Thoracic aorta (tissue), 2 donors: ENCODE results near the gene ARL4A. TPM values are rescaled to one million over a fixed set of nuclear protein-coding genes. Genes with fewer than 3 reads are reported as not detected.
A peak's percentile ranks its signal among the peaks of the same experiment; 100 is the strongest.

ENCODE experiments used
- ATAC-seq: fragments of 150-250 bp; one replicate; pipeline ENCODE4 v1.8.0; 2017; ENCODE audit warnings: low read depth; ENCODE audit not compliant: insufficient number of reproducible peaks, low FRiP score
- DNase-seq: peaks from one replicate; pipeline ENCODE4 v3.0.0-alpha.2; 2020; ENCODE audit warnings: low spot score
- H3K27ac ChIP-seq, 2 donors: fragments of 200-600 bp; sonication (generic); 1 replicate in 1 of 2; 2 replicates in 1 of 2; pipeline ENCODE4 v1.5.1; 2016; ENCODE audit warnings: mild to moderate bottlenecking in 2 of 2, moderate library complexity in 2 of 2
- H3K27me3 ChIP-seq: fragments of 200-600 bp; sonication (generic); replicated peaks from 2 replicates; pipeline ENCODE4 v1.6.0; 2016; ENCODE audit warnings: mild to moderate bottlenecking; ENCODE audit not compliant: insufficient read depth
- H3K36me3 ChIP-seq: fragments of 200-600 bp; sonication (generic); one replicate; pipeline ENCODE4 v1.5.1; 2016
- H3K4me1 ChIP-seq, 2 donors: fragments of 200-600 bp; sonication (generic); 1 replicate in 1 of 2; 2 replicates in 1 of 2; pipeline versions ENCODE4 v1.5.1 to v1.6.0; 2016; ENCODE audit warnings: low read depth in 2 of 2, mild to moderate bottlenecking in 1 of 2; ENCODE audit not compliant: control insufficient read depth in 1 of 2
- H3K4me3 ChIP-seq: fragments of 200-600 bp; sonication (generic); 2 replicates; pipeline ENCODE4 v1.5.1; 2016; ENCODE audit warnings: mild to moderate bottlenecking
- H3K9me3 ChIP-seq: fragments of 200-600 bp; sonication (generic); 2 replicates; pipeline ENCODE4 v1.5.1; 2016
- total RNA-seq, 2 donors: library from RNA; depleted of rRNA; stranded (reverse); fragments of >200 nt; gene quantifications; one replicate each; pipeline versions ENCODE4 v1.1.0 to v1.2.3, GENCODE V29; 2016
- TF ChIP-seq, protein P1 (sequence below): fragments of 200-600 bp; sonication (generic); IDR thresholded peaks from one replicate; pipeline ENCODE4 v1.5.1; 2019; ENCODE audit warnings: antibody characterized with exemption

ARL4A gene
- total RNA-seq, 2 donors from 2014 or later, result 13.1 to 21.0 TPM

DNA sequence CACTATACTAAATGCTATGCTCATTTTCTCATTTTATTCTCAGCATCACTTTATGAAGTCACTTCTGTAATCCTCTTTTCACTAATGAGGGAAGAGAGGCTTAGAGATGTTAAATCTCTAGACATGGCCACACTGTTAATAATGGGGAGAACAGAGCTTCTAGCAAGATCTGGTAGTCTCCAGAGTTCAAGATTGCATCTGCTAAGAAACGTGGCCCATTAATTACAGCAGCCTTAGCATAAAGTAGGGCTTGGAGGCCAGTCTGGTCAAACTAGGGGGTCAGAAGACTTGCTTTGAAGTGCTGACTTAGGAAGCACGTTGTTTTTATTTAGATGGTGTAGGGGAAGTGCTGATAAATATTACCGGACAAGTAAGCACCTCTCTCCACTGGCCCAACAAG is 29.3 kb downstream of the ARL4A start:
- Histone ChIP-seq H3K9me3 (no peaks in the 10 kb centered on the region), H3K4me3 (no peak overlapping the region), H3K27me3 (no peaks in the 10 kb centered on the region), H3K36me3 (no peaks in the 10 kb centered on the region), H3K4me1 (peaks cover 16 to 43% of the 10 kb centered on the region in 2 donors), H3K27ac (no peak overlapping the region)
- DNase-seq (no peak), ATAC-seq (no peak)
- TF ChIP-seq, protein P1, sequence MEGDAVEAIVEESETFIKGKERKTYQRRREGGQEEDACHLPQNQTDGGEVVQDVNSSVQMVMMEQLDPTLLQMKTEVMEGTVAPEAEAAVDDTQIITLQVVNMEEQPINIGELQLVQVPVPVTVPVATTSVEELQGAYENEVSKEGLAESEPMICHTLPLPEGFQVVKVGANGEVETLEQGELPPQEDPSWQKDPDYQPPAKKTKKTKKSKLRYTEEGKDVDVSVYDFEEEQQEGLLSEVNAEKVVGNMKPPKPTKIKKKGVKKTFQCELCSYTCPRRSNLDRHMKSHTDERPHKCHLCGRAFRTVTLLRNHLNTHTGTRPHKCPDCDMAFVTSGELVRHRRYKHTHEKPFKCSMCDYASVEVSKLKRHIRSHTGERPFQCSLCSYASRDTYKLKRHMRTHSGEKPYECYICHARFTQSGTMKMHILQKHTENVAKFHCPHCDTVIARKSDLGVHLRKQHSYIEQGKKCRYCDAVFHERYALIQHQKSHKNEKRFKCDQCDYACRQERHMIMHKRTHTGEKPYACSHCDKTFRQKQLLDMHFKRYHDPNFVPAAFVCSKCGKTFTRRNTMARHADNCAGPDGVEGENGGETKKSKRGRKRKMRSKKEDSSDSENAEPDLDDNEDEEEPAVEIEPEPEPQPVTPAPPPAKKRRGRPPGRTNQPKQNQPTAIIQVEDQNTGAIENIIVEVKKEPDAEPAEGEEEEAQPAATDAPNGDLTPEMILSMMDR, result no peak

DNA sequence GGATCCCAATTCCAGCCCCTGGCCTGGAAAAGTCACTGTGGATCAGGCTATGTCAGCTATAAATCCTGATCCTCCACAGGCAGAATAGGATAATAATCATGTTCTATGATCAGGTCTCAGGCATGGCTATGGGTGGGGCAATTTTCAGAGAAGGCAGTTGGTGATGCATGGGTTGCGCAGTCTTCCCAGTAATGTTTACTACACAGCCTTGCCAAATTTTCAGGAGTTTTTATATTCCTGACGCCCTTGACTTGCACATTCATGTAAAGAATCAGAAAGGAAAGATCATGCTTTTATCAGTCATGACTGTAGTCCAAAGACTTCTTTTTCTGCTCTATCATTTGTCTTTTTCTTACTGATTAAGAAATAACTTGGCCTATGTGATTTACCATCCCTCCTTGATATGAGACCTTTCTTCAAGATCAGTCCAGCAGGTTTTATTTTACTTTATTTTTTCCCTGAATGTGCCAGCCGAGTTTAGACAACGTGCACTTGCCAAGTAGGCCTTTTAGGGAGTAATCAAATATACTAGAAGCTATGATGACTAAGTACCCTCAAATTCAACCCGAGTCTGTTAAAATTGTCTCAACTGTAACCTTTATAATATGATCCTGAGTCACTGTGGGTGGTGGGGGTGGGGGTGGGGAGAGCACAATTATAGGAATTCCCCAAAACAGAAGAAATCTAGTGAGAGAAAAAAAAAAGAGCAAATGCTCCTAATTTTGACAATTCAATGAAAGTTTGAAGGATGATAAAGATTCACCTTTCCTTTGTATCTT is 31.9 kb downstream of the ARL4A start:
- H3K36me3 ChIP-seq, result no peaks in the 10 kb centered on the region
- peak overlapping the region; percentile 37 for H3K4me3 ChIP-seq
- peaks cover 16 to 49% of the 10 kb centered on the region in 2 donors for H3K4me1 ChIP-seq
- H3K9me3 ChIP-seq, result no peaks in the 10 kb centered on the region
- peak overlapping the region; percentile 65 to 69 for H3K27ac ChIP-seq
- no peak for DNase-seq
- TF ChIP-seq, protein P1, result no peak
- no peaks in the 10 kb centered on the region for H3K27me3 ChIP-seq
- peak; percentile 75 for ATAC-seq

DNA sequence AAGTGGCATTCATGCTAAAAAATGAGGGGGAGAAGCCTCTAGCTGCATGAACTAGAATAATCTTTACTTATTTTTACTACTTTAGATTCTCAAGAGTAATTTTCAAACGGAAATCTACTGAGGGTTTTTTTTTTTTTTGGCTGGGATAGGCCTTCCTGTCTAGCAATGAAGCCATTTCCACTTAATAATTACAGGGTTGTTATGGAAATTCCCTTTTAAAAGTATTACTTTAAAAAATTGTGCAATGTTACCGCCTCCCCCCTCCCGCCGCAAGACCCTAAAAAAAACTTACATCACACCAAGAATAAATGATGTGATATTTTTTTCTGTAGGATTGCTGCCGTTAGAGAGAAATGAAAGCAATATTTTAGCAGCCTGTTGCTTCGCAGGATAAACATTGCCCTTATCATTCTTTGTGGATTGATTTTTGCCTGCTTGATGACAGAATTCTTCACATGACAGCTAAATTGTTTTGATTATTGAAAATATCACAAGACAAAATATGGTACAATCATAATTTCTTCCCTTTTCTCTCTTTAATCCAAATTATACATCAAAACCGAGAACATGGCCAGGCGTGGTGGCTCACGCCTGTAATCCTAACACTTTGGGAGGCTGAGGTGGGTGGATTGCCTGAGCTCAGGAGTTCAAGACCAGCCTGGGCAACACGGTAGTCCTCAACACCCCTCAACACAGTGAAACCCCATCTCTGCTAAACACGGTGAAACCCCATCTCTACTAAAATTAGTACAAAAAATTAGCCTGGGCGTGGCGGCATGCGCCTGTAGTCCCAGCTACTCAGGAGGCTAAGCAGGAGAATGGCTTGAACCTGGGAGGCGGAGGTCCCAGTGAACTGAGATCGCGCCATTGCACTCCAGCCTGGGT is 32.8 kb downstream of the ARL4A start:
- H3K36me3 ChIP-seq, result no peaks in the 10 kb centered on the region
- DNase-seq, result no peak
- H3K9me3 ChIP-seq, result no peaks in the 10 kb centered on the region
- TF ChIP-seq, protein P1, result no peak
- H3K4me1 ChIP-seq, result peaks cover 16 to 48% of the 10 kb centered on the region in 2 donors
- H3K27ac ChIP-seq, result peak overlapping the region; percentile 4 to 65
- peak; percentile 41 for ATAC-seq
- no peaks in the 10 kb centered on the region for H3K27me3 ChIP-seq
- H3K4me3 ChIP-seq, result peak overlapping the region; percentile 37

DNA sequence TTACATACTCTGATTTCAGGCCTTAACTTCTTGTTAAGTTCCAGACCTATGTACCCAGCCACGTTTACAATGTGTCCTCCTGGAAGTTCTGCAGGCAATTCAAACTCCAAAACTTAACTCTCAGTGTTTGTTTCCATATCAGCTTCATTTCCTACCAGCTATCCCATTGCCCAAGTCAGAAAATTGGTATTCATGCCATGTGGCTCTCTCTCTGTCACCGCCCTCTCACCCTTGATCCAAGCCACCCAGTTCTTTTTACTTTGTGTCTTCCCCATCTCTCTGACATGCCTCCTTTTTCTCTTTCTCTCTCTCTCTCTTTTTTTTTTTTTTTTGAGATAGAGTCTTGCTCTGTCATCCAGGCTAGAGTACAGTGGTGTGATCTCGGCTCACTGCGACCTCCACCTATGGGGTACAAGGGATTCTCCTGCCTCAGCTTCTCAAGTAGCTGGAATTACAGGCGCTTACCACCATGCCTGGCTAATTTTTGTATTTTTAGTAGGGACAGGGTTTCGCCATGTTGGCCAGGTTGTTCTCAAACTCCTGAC is 33.9 kb downstream of the ARL4A start:
- Histone ChIP-seq H3K9me3 (no peaks in the 10 kb centered on the region), H3K36me3 (no peaks in the 10 kb centered on the region), H3K27me3 (no peaks in the 10 kb centered on the region), H3K27ac (no peak overlapping the region), H3K4me3 (no peak overlapping the region), H3K4me1 (peaks cover 16 to 43% of the 10 kb centered on the region in 2 donors)
- TF ChIP-seq, protein P1, result no peak
- ATAC-seq (no peak), DNase-seq (no peak)

DNA sequence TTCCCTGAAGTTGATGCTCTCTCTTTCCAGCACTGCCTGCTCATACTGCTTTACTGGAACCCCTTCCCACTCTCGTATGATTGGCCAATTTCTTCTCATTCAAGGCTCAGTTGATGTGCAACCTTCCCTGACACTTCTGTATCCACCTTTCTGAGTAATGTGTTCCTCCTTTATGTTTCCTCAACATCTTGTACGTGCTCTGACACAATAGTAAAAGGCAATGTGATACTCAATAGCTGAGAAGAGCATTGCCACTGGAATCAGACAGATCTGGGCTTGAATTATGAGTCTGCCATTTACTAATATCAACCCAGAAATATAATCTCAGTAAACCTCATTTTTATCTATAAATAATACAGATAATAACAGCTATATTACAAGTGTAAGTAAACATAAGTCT is 34.7 kb downstream of the ARL4A start:
- no peaks in the 10 kb centered on the region for H3K36me3 ChIP-seq
- ATAC-seq (no peak), DNase-seq (no peak)
- H3K4me3 ChIP-seq, result no peak overlapping the region
- no peaks in the 10 kb centered on the region for H3K9me3 ChIP-seq
- TF ChIP-seq, protein P1, result no peak
- H3K4me1 ChIP-seq, result peaks cover 16 to 42% of the 10 kb centered on the region in 2 donors
- no peaks in the 10 kb centered on the region for H3K27me3 ChIP-seq
- no peak overlapping the region for H3K27ac ChIP-seq
